Measurements from ENCODE around the gene TIFAB.

Gene TIFAB

GRCh38 chr5:135417083-135417482, 35.1 kb downstream of the TIFAB start:
- no peak for DNase-seq

- no peak for DNase-seq
These were observed 47.1 kb downstream of the TIFAB start for GRCh38 chr5:135405082-135405481.

GRCh38 chr5:135402031-135402430, 50.1 kb downstream of the TIFAB start:
- no peak for DNase-seq

GRCh38 chr5:135400866-135401265, 51.3 kb downstream of the TIFAB start:
- DNase-seq = no peak

GRCh38 chr5:135399794-135400542, 52.2 kb downstream of the TIFAB start:
- no peak for DNase-seq

- peak; percentile 86 for DNase-seq
These were observed 53.0 kb downstream of the TIFAB start, which contains the start of gene MACROH2A1 for GRCh38 chr5:135398855-135399793. Gene MACROH2A1, minus strand, starts transcription at chr5:135399231. Its CDS starts 10,138 bp downstream, at chr5:135389093.

GRCh38 chr5:135398160-135398854, 53.8 kb downstream of the TIFAB start:
- peak; percentile 75 for DNase-seq
